Mesodermal cell (in vitro differentiated cells): ENCODE results near the gene RPS8. TPM values are rescaled to one million over a fixed set of nuclear protein-coding genes. Genes with fewer than 3 reads are reported as not detected.
"Not testable (repeated sequence)": the region's sequence is repeated elsewhere in the genome, so short reads cannot be mapped to it uniquely, and the experiment has no call there.

Source experiments
- H3K27ac ChIP-seq: 2 replicates; pipeline ENCODE4 v1.7.0; 2013; ENCODE audit warnings: mild to moderate bottlenecking, low read depth, low read length, moderate library complexity; ENCODE audit not compliant: severe bottlenecking
- H3K36me3 ChIP-seq: 2 replicates; pipeline ENCODE4 v1.7.1; 2013; ENCODE audit warnings: mild to moderate bottlenecking, low read length, moderate library complexity; ENCODE audit not compliant: control insufficient read depth, insufficient read depth
- H3K4me1 ChIP-seq: one replicate; pipeline ENCODE4 v1.7.1; 2013; ENCODE audit warnings: mild to moderate bottlenecking, low read length; ENCODE audit not compliant: insufficient read depth, control insufficient read depth, poor library complexity, severe bottlenecking
- H3K4me3 ChIP-seq: 2 replicates; pipeline ENCODE4 v1.7.0; 2013; ENCODE audit warnings: low read length, control low read depth, mild to moderate bottlenecking; ENCODE audit not compliant: insufficient read depth, poor library complexity, severe bottlenecking; ENCODE audit errors: extremely low read depth
- H3K9me3 ChIP-seq: 2 replicates; pipeline ENCODE4 v1.7.1; 2013; ENCODE audit warnings: mild to moderate bottlenecking, low read length, moderate library complexity; ENCODE audit not compliant: control insufficient read depth
- WGBS, 2 experiments: methylation state at CpG; one replicate each; pipeline ENCODE4 v1.1.5; 2013; ENCODE audit warnings: missing lambda C conversion rate in 2 of 2; ENCODE audit not compliant: insufficient coverage in 2 of 2; 5-methylcytosine and 5-hydroxymethylcytosine counted together
- polyA plus RNA-seq, 2 experiments: library from polyadenylated mRNA; stranded (reverse); fragments of 50-300 nt; gene quantifications; one replicate each; pipeline ENCODE4 v1.2.3, GENCODE V29; 2013

RPS8 gene
- polyA plus RNA-seq (2013, experiment 1 of 2): 2,510 TPM
- 2,640 TPM for polyA plus RNA-seq (2013, experiment 2 of 2)

DNA sequence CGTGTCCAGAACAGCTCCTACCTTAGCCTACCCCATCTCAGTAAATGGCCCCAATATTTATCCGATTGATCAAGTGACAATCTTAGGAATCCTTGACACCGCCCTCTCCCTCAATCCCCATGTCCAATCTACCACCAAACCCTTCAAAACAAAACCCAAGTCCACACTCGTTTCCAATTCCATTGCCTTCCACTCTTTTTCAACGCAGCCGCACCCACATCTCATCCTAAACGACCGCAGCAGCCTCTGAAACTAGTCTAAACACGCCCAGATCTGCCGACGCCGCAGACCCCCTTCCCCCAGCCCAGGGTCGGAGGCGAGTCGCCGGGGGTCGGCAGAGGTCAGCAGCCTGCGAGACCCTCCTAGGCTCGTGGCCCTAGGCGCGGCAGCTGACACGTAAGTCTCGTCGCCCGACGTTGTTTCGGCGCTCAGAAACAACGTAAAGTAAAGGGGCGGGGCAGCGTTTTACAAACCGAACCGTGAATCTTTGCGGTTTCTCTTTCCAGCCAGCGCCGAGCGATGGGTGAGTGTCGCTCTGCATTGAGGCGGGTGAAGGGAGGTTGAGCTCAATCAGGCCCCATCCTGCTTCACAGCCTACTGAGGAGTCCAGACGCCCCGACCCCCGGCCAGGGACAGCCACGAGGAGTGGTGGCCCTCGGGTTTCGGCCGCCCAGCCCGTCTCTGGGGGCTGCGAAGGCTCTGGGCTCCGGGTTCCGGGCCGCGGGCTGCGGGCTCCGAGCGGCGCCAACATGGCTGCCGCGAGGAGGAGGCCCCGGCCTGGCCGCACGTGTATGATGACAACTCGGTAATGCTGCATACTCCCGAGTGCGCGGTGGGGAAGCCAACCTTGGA, at the start of gene RPS8:
RPS8 (plus strand) TSS at position 463 of the 852 bp plus-strand sequence; CDS start at position 520, 57 bp downstream.
- Histone ChIP-seq H3K36me3 (peaks cover 44% of the 10 kb centered on the region), H3K27ac (peak within 1 kb of the TSS; percentile 97), H3K4me1 (peaks cover 14% of the 10 kb centered on the region), H3K9me3 (no peaks in the 10 kb centered on the region), H3K4me3 (peak within 1 kb of the TSS; percentile 94)
- WGBS, 2 experiments: 1% methylated on average over 64 of the region's 65 CpGs

DNA sequence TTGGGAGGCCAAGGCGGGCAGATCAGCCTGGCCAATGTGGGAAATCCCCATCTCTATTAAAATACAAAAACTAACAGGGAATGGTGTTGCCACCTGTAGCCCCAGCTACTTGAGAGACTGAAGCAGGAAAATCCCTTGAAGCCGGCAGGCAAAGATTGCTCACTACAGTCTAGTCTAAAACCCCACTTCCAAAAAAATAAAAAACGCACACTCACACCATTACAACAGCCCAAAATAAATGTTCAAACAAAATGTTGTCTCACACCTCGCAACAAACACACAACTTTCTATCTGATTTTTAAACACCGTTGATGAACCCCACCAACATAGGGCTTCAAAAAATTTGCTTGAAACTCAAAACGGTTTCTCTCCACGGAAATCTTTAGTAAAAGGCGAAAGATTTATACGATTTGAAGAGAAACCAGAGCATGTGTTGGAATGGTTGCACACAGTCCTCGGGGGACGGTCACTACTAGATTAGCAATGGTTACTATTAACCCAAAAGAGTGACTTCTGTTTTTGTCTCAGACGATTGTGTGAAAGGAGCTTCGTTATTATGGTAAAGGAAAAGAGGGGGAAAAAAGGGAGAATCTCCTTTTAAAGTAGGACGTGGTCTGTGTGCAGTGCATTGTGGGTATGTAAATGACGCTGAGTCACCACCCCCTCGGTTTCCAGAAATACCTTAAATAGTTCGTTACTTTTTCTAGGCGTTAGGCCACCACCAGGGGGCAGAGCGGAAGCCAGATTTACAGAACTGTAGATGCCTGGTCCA, 44.4 kb upstream of the RPS8 start, which contains the start of gene RNU5D-1:
RNU5D-1 (minus strand) TSS at position 430 of the 772 bp plus-strand sequence.
- no peak within 1 kb of the TSS for H3K4me3 ChIP-seq
- 21 to 29% methylated on average over 10 to 14 of the region's 19 CpGs for WGBS, 2 experiments
- no peaks in the 10 kb centered on the region for H3K4me1 ChIP-seq
- no peaks in the 10 kb centered on the region for H3K36me3 ChIP-seq
- no peaks in the 10 kb centered on the region for H3K9me3 ChIP-seq
- peak within 1 kb of the TSS; percentile 97 for H3K27ac ChIP-seq

DNA sequence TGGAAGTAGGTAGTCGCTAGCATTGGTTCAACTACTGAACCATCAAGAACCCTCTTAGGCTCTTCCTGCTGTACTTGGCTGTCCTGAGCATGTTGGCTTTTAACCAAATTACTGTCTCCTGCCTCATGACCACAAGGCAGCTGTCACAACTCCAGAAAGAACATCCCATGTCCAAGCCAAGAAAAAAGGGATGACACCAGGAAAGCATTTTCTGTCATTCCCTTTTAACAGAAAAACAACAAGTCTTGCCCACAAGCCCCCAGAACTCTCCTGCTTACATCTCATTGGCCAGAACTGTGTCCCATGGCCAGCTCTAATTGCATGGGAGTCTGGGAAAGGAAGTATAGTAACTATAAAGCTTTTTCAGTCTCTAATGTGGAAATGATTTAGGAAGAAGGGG, 42.0 kb upstream of the RPS8 start:
- no peaks in the 10 kb centered on the region for H3K9me3 ChIP-seq
- H3K27ac ChIP-seq: no peak overlapping the region
- H3K36me3 ChIP-seq: no peaks in the 10 kb centered on the region
- no peak overlapping the region for H3K4me3 ChIP-seq
- WGBS, 2 experiments: 100% methylated on average over 1 of the region's 1 CpG; no CpG with 5 or more reads in 1 of the 2 experiments
- H3K4me1 ChIP-seq: no peaks in the 10 kb centered on the region

DNA sequence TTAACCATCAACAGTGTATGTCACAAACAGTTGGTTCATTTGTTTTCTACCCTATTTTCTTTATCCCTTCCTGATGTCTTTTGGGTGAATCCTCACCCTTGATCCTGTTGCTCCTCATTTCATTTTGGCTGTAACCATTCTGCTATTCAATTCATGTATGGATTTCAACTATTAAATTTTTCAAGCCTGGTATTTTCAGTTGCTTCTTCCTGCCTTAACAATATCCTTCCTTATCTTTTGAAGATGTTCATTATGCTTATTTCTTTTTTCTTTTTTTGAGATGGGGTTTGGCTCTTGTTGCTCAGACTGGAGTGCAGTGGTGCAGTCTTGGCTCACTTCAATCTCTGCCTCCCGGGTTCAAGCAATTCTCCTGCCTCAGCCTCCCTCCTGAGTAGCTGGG, 41.6 kb upstream of the RPS8 start:
- Histone ChIP-seq H3K36me3 (no peaks in the 10 kb centered on the region), H3K4me3 (no peak overlapping the region), H3K9me3 (no peaks in the 10 kb centered on the region), H3K27ac (no peak overlapping the region), H3K4me1 (no peaks in the 10 kb centered on the region)
- WGBS, 2 experiments: 100% methylated on average over 1 of the region's 1 CpG; no CpG with 5 or more reads in 1 of the 2 experiments

DNA sequence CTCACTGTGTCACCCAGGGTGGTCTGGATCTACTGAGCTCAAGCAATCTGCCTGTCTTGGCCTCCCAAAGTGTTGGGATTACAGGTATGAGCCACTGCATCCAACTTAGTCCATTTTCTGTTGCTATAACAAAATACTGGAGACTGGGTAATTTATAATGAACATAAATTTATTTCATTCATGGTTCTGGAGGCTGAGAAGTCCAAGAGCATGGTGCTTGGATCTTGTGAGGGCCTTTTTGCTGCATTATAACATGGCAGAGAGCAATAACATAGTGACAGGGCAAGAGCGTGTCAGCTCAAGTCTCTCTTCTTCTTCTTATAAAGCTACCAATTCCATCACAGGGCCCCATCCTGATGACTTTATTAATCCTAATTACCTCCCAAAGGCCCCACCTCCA, 39.3 kb upstream of the RPS8 start:
- peaks cover 4% of the 10 kb centered on the region for H3K4me1 ChIP-seq
- no peak overlapping the region for H3K4me3 ChIP-seq
- H3K27ac ChIP-seq: no peak overlapping the region
- H3K9me3 ChIP-seq: no peaks in the 10 kb centered on the region
- WGBS, 2 experiments: no CpG with 5 or more reads among the region's 1 CpG
- H3K36me3 ChIP-seq: peaks cover 4% of the 10 kb centered on the region

DNA sequence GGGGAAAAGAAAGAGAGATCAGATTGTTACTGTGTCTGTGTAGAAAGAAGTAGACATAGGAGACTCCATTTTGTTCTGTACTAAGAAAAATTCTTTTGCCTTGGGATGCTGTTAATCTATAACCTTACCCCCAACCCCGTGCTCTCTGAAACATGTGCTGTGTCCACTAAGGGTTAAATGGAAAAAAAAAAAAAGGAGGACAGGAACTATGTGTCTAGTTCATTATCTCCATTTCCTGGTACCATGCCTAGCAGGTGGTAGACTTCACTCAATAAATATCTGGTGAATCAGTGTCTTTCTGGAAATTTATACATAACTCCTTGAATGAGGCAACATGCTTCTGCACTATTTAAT, 36.4 kb upstream of the RPS8 start:
- not testable (repeated sequence) for H3K9me3 ChIP-seq, H3K4me1 ChIP-seq, H3K27ac ChIP-seq
- H3K36me3 ChIP-seq: peaks cover 27% of the 10 kb centered on the region
- WGBS, 2 experiments: no CpG with 5 or more reads among the region's 1 CpG
- peak overlapping the region; percentile 78 for H3K4me3 ChIP-seq

DNA sequence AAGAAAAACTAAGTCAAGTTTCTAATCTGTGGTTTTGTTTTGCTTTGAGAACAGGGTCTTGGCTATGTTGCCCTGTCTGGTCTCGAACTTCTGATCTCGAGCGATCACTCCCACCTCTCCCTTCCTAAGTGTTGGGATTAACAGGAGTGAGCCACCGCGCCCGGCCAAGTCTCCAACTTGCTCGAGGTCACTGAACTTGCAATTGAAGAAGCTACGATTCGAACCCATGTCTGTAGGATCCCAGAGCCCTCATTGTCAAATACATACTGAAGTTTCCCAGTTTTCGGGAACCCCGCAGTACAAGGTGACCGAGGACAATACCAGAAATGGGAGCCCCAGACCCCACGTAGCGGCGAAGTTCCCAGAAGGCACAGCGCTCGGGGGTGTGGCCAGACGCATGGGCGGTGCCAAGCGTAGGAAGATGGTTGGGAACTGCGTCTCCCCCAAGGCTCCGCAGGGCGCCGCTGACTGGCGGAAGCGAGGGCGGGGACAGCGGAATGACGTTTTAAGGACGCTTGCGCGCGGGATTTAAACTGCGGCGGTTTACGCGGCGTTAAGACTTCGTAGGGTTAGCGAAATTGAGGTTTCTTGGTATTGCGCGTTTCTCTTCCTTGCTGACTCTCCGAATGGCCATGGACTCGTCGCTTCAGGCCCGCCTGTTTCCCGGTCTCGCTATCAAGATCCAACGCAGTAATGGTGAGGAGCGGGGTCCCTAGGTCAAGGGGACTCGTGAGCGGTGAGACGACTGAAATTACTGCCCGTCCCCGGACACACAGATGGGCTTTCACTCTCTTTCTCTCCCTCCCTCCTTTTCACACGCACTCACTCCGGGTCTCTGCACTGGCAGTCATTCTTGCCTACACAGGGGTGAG, 35.8 kb upstream of the RPS8 start, which contains the start of gene KIF2C:
KIF2C (plus strand) TSS at position 531 of the 872 bp plus-strand sequence; CDS start at position 627, 96 bp downstream.
- WGBS, 2 experiments: 4 to 6% methylated on average over 37 to 57 of the region's 57 CpGs
- Histone ChIP-seq H3K4me3 (peak within 1 kb of the TSS; percentile 78), H3K4me1 (peaks cover 6% of the 10 kb centered on the region), H3K27ac (peak within 1 kb of the TSS; percentile 11), H3K36me3 (peaks cover 33% of the 10 kb centered on the region), H3K9me3 (no peaks in the 10 kb centered on the region)

DNA sequence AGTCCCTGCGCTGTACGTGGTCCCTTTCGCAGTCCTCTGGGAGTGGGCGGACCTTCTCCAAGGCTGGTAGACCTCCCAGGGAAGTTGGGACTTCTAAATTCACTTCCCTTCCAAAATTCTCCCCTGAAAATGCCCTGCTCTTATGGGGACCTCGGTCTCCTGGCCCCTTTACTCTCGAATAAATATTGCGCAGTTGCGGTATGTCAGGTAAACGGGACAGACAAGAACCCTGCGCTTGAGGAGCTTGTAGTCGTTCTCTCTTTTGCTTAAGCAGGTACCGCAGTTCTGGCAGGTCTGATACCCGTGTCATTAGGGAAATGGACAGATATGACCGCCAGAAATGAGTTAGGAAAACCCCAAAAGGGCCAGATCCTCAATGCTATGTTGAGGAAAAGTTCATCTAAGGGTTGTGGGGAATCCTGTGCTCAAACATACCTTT, 35.1 kb upstream of the RPS8 start:
- Histone ChIP-seq H3K9me3 (no peaks in the 10 kb centered on the region), H3K36me3 (peaks cover 38% of the 10 kb centered on the region), H3K4me1 (peaks cover 6% of the 10 kb centered on the region), H3K27ac (peak overlapping the region; percentile 11), H3K4me3 (peak overlapping the region; percentile 78)
- 2 to 3% methylated on average over 11 to 14 of the region's 14 CpGs for WGBS, 2 experiments

DNA sequence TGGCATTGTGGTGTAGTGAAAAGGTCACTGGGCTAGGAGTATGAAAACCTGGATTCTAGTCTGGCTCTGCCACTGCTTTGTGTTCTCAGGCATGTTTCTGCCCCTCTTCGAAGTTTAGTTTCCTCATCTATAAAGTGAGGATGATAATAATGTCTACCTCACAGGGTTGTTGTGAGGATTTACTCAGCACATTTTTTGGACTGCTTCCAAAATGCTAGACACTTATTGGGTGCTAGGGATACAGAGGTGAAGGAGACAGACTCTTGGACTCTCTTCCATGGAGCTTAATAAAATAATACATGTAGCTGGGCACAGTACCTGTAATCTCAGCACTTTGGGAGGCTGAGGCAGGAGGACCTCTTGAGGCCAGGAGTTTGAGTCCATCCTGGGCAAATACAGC, 32.1 kb upstream of the RPS8 start:
- 100% methylated on average over 1 of the region's 1 CpG; no CpG with 5 or more reads in 1 of the 2 experiments for WGBS, 2 experiments

DNA sequence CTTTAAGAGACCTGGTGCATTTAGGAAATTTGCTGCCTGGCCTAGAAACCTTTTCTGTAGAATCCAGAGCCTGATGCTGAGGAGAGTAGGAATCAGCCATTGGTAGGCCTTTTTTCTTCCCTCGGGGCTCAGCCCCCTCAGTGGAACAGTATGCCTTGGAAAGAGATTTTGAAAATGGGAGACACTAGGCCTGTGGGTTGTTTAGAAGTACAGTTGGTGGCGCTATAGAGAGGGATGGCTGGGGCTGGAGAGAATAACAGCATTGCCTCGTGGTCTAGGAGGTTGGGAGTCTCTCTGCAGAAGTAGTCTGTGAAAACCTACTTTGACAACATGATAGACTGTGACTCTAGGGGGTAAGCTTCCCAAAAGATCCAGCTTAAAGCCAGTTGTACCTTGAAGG, 27.5 kb upstream of the RPS8 start:
- Histone ChIP-seq H3K4me1 (no peaks in the 10 kb centered on the region), H3K4me3 (no peak overlapping the region), H3K36me3 (peaks cover 88% of the 10 kb centered on the region), H3K27ac (no peak overlapping the region), H3K9me3 (no peaks in the 10 kb centered on the region)
- 94 to 100% methylated on average over 2 to 3 of the region's 3 CpGs for WGBS, 2 experiments

More for the DNA sequence above, 32.1 kb upstream of the RPS8 start:
- Histone ChIP-seq H3K27ac (no peak overlapping the region), H3K36me3 (peaks cover 67% of the 10 kb centered on the region), H3K9me3 (no peaks in the 10 kb centered on the region), H3K4me1 (peaks cover 6% of the 10 kb centered on the region), H3K4me3 (no peak overlapping the region)
